Measurements from ENCODE around the gene ELMO1.

The ELMO1 gene

DNA sequence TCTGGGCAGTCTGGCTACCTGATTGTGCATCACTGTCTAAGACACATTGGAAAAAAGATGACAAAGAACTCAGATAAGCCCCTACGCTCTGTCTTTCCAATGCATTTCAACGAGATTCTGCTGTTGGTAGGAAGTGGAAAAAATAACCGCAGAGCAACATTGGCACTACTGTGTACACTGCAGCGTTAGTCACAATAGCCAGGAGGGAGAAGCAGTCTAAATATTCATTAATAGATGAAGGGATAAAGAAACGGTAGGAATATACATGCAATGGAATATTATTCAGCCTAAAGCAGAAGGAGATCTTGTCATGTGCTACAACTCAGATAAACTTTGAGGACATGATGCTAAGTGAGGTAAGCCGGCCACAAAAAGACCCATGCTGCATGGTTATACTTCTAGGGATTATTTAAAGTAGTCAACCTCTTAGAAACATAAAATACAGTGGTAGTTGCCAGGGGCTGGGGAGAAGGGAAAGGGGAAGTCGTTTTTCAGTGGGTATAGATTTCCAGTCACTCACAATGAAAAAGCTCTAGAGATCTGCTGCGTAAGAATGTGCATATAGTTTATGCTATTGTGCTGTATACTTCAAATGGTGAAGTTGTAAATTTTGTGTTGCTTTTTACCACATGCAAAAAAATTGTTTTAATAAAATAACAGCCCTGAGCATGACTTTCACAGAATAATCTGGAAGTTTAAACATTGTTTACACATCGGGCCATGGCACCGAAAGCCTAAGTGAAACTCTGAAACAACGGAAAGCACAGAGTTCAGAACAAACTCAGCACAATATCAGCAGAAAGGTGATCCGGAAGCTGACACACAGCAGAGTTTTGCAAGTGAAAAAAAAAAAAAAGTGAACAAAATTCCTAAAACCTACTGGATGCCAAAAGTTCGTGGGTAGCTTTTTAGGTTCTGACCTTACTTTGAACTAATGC lies 40.1 kb downstream of the ELMO1 start:
- DNase-seq (ENCODE audit: low spot score) = no peak

DNA sequence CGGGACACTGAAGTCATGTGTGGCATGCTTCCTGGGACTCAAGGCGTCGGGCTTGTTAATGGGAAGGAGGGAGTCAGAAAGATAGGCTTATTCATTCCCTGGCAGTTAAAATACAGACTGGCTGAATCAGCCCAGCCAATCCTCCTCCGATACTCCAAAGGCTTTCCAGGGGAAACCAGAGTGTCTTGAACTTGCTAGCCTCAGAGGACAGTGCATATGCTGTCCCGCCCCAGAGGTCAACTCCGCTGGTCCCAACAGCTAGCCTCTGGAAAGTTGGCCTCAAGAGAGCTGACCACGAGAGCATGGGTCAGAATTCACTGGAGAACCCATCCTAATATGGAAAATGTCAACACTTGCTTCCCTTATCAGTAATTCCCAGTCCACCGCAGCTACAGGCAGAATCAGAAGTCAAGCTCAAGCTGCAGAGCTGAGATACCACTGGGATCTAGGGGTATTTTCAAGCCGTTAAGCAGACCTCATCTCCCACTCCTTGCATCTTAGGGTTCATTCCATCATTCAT lies 43.0 kb downstream of the ELMO1 start:
- DNase-seq (ENCODE audit: low spot score) = no peak

DNA sequence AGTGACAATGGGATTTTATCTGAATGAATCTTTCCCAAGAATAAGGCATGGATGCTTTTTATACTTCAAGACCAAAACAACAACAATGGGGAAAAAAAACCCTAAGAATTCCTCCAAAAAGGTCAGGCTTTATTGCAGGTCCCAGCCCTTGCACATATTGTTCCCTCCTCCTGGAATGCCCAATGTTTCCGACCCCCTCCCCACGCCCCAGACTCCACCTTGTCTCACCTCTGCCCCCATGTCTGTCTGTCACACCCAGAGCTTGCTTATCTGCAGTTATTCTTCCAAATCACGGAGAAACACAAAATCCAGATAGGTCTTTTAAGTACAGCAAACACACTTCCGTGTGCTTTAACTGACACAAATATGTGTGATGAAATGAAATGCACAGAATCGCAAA lies 43.5 kb downstream of the ELMO1 start:
- DNase-seq (ENCODE audit: low spot score) = no peak

- DNase-seq (ENCODE audit: low spot score) = no peak
Observed at GRCh38 chr7:37399876-37400421, 48.7 kb downstream of the ELMO1 start.

DNA sequence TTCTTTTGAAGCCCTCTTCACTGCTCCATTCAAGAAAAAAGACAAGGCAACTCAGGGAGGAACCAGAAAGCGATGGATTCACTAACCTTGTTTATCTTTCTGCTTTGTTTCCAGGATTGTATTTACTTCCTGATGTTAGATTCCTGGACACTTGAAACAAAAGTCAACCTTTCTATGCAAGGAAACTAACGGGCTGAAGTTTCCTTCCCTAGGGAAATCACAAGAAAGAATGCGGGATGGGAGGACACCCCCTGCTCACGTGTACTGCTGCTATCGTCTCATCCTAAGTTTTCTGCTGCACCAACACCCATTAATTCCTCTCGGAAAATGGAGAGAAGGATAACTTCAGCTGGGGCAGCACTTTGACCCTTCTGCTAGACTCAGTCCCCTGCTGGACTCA lies 50.3 kb downstream of the ELMO1 start:
- DNase-seq (ENCODE audit: low spot score) = no peak

- no peak for DNase-seq (ENCODE audit: low spot score)
Observed at GRCh38 chr7:37395618-37396259, 52.9 kb downstream of the ELMO1 start.

DNA sequence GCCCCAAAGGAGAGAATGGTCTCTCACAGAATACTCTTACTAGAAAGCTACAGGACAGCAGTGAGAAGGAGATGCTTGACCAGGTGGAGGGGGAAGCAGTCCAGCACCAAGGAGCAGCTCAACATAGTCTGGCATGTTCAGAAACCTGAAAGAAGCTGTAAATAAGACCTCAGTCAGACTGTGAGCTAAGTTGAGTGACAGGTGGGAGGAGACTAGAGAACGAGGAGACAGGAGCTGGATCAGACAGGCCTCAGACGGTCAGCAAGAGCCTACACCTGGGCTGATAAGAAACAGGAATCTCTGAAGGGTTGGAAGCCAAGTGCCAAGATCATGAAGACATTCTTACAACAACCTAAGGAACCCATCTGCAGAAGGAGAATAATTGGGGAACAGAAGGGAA lies 54.5 kb downstream of the ELMO1 start:
- no peak for DNase-seq (ENCODE audit: low spot score)

- DNase-seq (ENCODE audit: low spot score) = no peak
Observed at GRCh38 chr7:37393476-37393875, 55.2 kb downstream of the ELMO1 start.

GRCh38 chr7:37392673-37393017 lies 56.0 kb downstream of the ELMO1 start:
- DNase-seq (ENCODE audit: low spot score) = no peak

GRCh38 chr7:37391791-37392672 lies 56.6 kb downstream of the ELMO1 start:
- no peak for DNase-seq (ENCODE audit: low spot score)

GRCh38 chr7:37390114-37390513 lies 58.5 kb downstream of the ELMO1 start:
- no peak for DNase-seq (ENCODE audit: low spot score)

DNA sequence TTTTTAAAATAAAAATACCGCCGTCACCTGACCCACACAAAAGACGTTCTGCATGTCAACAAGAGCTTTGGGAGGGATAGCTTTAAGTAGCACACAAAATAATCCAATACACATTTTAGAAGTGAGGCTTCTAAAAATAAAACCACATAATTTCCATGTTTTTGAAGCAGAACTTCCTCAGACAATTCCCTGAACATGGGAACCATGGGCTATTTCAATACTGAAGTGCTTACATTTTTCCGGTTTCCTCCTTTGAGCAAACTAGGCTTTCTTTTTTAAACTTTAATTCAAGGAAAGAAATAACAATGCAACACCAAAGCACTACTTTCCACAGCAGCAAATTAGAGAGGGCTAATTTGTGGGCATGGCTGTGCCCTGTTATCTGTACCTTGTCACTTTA lies 59.9 kb downstream of the ELMO1 start:
- DNase-seq (ENCODE audit: low spot score) = no peak

DNA sequence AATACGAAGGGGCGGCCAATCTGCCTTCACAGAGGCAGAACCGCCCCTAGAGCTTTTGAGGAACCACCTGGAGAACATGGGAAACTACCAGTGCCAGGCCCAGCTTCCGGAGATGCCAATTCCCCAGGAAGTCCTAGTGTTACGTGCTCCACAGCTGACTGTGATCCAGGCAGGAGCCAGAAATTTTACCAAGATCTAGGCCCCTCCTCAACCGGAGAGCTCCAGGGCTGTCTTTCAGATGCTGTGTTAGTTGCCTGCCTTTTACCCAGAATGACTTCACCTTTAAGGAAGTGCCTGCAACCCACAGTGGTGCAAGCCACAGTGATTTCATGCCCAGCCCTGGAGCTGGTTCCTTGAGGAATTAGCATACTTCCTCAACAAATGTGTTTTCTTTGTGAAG lies 62.9 kb downstream of the ELMO1 start:
- no peak for DNase-seq (ENCODE audit: low spot score)

DNA sequence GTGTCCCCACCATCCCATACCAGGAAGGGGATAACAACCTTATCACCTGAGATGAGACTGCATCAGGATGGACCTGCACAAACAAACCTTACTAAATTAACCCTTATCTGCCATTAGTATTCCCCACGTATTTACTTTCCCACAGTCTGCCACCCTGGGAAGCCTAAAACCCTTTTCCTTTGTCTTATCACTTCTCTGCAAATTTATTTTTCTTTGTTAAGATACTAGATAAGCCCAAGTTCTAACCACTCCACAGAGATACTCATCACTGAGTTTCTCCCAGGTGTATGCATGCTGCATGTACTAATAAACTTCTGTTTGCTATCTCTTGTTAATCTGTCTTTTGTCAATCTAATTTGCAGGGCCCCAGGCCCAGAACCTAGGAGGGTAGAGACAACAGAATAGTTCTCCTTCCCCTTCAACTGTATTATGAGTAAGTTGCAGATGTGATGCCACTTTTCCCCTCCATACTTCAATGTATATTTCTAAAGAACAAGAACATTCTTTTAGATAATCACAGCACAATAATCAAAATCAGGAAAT lies 66.0 kb downstream of the ELMO1 start:
- DNase-seq (ENCODE audit: low spot score) = no peak

DNA sequence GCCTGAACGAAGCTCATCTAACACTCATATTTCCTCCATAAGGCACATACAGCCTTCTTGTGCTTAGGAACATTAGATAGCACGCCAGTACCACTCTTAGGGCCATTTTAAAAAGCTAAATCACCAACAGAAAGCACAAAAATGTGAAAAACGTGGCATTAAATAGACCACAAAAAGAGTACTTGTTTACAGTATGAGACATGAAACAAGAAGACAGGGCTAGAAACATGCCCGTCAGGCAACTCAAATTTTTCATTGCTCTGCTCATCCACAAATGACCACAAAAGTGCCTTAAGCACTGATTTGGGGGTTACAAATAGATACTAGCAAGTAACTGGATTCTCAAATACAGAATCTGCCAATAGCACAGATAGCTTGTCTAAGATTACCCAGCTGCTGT lies 67.8 kb downstream of the ELMO1 start:
- no peak for DNase-seq (ENCODE audit: low spot score)

- DNase-seq (ENCODE audit: low spot score) = no peak
Observed at GRCh38 chr7:37379546-37380277, 69.0 kb downstream of the ELMO1 start.

DNA sequence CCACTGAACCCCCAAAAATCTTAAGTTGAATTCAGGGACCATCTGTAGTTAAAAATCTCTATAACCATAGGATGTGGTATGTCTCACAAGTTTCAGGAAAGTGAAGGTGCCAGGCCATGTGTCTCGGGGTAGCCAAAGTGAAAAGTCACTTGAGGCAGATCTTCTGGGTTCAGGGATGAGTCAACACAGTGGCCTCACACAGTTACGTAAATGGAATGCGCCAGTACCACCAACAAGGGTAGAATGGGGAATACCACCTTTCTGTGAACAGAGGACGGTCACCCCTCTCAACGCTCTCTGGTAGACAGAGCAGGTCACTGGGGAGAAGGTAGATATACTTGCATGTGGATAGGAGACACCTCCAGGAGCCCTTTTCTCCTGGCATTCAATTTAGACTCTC lies 71.4 kb downstream of the ELMO1 start:
- no peak for DNase-seq (ENCODE audit: low spot score)

DNA sequence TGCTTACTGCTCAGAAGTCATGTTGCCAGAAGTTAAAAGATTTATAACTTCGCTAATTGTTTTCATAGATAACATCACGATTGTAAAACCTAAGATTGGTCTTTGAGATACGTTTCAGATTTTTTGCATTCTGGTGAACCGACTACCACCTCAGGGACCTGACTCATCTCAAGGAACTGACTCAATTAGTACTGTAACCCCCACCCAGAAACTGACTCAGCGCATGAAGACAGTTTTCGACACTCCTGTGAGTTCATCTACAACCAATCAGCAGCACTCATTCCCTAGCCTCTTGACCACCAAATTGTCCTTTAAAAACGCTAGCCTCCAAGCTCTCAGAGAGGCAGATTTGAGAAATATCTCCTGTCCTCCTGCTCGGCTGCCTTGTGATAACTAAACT lies 72.3 kb downstream of the ELMO1 start:
- peak; percentile 16 for DNase-seq (ENCODE audit: low spot score)

DNA sequence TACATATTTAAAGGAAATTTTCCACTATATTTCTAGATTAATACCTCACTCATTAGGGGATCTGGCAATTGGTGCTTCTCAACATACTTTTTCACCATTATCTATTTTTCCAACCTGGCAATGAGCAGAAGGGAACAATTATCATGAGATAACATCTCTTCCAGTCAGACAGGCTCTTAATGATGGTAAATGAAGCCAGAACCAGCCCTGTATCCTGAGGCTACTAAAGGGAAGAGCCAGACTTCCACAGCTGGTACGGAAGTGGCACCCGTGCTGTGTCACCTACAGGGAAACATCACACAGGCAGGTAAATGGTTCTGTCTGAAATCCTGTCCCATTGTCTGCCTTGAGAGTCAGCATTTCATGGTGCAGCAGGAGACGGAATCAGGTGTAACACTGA lies 75.9 kb downstream of the ELMO1 start:
- DNase-seq (ENCODE audit: low spot score) = no peak

- DNase-seq (ENCODE audit: low spot score) = no peak
Observed at GRCh38 chr7:37371755-37372154, 76.9 kb downstream of the ELMO1 start.

- no peak for DNase-seq (ENCODE audit: low spot score)
Observed at GRCh38 chr7:37369906-37370305, 78.8 kb downstream of the ELMO1 start.

Measured in RKO (cell line).